D721Med (cell line): Measurements from ENCODE around the gene SLC9A9.

Source experiments
- DNase-seq: peaks from one replicate; pipeline ENCODE4 v3.0.0; 2011; ENCODE audit warnings: low spot score; ENCODE audit not compliant: insufficient read length
- FAIRE-seq: peaks from 2 replicates; lab custom pipeline; 2011; peaks lifted over from hg19 to GRCh38; lab: Jason Lieb, UNC
- CTCF ChIP-seq: IDR thresholded peaks from 2 replicates; pipeline ENCODE4 v1.5.1; 2012; ENCODE audit warnings: mild to moderate bottlenecking, control low read depth; ENCODE audit not compliant: insufficient read depth; ENCODE audit errors: missing control alignments

Gene SLC9A9

GRCh38 chr3:143608966-143609365, 239.3 kb downstream of the SLC9A9 start:
- FAIRE-seq, result no peak

GRCh38 chr3:143605233-143605950, 242.9 kb downstream of the SLC9A9 start:
- DNase-seq (no peak), FAIRE-seq (no peak)
- no peak for TF ChIP-seq CTCF

More at GRCh38 chr3:143608966-143609365, 239.3 kb downstream of the SLC9A9 start:
- no peak for DNase-seq
- TF ChIP-seq CTCF, result no peak

GRCh38 chr3:143604402-143605185, 243.7 kb downstream of the SLC9A9 start:
- FAIRE-seq (no peak), DNase-seq (no peak)
- no peak for TF ChIP-seq CTCF

GRCh38 chr3:143603774-143604173, 244.5 kb downstream of the SLC9A9 start:
- no peak for FAIRE-seq

GRCh38 chr3:143601723-143602484, 246.4 kb downstream of the SLC9A9 start:
- no peak for TF ChIP-seq CTCF
- no peak for FAIRE-seq
- DNase-seq, result no peak

More at GRCh38 chr3:143603774-143604173, 244.5 kb downstream of the SLC9A9 start:
- no peak for TF ChIP-seq CTCF
- no peak for DNase-seq

- FAIRE-seq (no peak), DNase-seq (no peak)
- TF ChIP-seq CTCF, result no peak
Observed at GRCh38 chr3:143600756-143601718, 247.2 kb downstream of the SLC9A9 start.
